Prostate gland (tissue), 2 donors: ENCODE measurements around the gene ODAPH.

Experiments
- POLR2A ChIP-seq: fragments of 450-650 bp; IDR thresholded peaks from one replicate; pipeline ENCODE4 v1.6.1; 2016; ENCODE audit warnings: antibody characterized with exemption, mild to moderate bottlenecking
- TF ChIP-seq, protein P1 (sequence below), 4 experiments: fragments of 200-600 bp in 2 of 4; fragments of 450-650 bp in 2 of 4; sonication (generic) in 2 of 4; IDR thresholded peaks; 1 replicate in 3 of 4; 2 replicates in 1 of 4; pipeline ENCODE4 v1.5.1; 2016 to 2019; ENCODE audit warnings: antibody characterized with exemption in 4 of 4, mild to moderate bottlenecking in 2 of 4, moderate library complexity in 2 of 4

DNA sequence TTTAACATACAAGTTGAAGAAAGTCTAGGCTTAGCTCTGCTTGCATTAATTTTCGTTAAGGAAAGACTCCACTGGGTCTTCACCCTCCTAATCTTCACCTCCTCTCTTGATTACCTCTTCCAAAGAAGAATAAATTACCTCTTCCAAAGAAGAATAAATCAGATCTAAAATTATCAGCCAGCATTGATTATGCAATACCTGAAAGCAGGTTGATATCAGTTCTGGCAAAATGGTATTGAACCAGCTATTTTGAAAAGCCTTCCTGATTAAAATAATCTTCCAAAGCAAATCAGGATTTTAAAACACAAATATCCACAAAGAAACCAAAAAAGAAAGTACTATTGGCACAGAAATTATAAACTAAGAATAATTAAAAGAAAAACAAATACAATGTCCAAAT is 37.5 kb downstream of the ODAPH start:
- TF ChIP-seq, protein P1, sequence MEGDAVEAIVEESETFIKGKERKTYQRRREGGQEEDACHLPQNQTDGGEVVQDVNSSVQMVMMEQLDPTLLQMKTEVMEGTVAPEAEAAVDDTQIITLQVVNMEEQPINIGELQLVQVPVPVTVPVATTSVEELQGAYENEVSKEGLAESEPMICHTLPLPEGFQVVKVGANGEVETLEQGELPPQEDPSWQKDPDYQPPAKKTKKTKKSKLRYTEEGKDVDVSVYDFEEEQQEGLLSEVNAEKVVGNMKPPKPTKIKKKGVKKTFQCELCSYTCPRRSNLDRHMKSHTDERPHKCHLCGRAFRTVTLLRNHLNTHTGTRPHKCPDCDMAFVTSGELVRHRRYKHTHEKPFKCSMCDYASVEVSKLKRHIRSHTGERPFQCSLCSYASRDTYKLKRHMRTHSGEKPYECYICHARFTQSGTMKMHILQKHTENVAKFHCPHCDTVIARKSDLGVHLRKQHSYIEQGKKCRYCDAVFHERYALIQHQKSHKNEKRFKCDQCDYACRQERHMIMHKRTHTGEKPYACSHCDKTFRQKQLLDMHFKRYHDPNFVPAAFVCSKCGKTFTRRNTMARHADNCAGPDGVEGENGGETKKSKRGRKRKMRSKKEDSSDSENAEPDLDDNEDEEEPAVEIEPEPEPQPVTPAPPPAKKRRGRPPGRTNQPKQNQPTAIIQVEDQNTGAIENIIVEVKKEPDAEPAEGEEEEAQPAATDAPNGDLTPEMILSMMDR (IDR thresholded peaks at IDR 0.05) = no peak
- TF ChIP-seq POLR2A = no peak
